Retinal pigment epithelial cell (primary cell): ENCODE measurements around the gene MYOF.

Experiments used
- DNase-seq: peaks from one replicate; pipeline ENCODE4 v3.0.0-alpha.2; 2010; ENCODE audit warnings: low read depth
- H3K4me3 ChIP-seq: 2 replicates; pipeline ENCODE4 v1.5.1; 2011; ENCODE audit warnings: mild to moderate bottlenecking, low read length, control low read depth, moderate library complexity
- TF ChIP-seq, protein P1 (sequence below): conservative IDR thresholded peaks from 2 replicates; pipeline ENCODE4 v1.5.1; 2011; ENCODE audit warnings: low read depth, low read length, control low read depth, inconsistent platforms

The MYOF gene

GRCh38 chr10:93352638-93353383, 129.3 kb downstream of the MYOF start:
- TF ChIP-seq, protein P1, sequence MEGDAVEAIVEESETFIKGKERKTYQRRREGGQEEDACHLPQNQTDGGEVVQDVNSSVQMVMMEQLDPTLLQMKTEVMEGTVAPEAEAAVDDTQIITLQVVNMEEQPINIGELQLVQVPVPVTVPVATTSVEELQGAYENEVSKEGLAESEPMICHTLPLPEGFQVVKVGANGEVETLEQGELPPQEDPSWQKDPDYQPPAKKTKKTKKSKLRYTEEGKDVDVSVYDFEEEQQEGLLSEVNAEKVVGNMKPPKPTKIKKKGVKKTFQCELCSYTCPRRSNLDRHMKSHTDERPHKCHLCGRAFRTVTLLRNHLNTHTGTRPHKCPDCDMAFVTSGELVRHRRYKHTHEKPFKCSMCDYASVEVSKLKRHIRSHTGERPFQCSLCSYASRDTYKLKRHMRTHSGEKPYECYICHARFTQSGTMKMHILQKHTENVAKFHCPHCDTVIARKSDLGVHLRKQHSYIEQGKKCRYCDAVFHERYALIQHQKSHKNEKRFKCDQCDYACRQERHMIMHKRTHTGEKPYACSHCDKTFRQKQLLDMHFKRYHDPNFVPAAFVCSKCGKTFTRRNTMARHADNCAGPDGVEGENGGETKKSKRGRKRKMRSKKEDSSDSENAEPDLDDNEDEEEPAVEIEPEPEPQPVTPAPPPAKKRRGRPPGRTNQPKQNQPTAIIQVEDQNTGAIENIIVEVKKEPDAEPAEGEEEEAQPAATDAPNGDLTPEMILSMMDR = peak; percentile 53
- H3K4me3 ChIP-seq = no peak overlapping the region
- no peak for DNase-seq

DNA sequence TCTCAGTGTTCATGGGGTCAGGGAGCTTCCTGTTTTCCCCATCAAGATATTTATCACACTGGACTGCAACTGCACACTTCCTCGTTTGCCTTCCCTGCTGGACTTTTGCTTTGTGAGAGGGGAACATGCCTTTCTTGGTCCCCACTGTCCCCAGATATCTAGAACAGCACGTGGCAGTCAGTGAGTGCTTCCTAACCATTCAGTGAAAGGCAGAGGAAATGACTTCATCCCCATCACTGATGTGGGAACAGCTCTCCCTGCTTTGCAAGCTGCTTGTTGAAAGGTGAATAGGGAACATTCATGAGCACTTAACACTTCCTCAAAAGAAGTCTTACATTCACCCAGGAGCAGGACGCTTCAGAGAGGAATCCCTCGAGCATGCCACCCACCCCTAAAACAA, 135.4 kb downstream of the MYOF start:
- H3K4me3 ChIP-seq = no peak overlapping the region
- TF ChIP-seq, protein P1 = no peak
- DNase-seq = no peak

GRCh38 chr10:93346108-93346507, 136.0 kb downstream of the MYOF start:
- no peak overlapping the region for H3K4me3 ChIP-seq
- no peak for DNase-seq
- TF ChIP-seq, protein P1 = no peak

DNA sequence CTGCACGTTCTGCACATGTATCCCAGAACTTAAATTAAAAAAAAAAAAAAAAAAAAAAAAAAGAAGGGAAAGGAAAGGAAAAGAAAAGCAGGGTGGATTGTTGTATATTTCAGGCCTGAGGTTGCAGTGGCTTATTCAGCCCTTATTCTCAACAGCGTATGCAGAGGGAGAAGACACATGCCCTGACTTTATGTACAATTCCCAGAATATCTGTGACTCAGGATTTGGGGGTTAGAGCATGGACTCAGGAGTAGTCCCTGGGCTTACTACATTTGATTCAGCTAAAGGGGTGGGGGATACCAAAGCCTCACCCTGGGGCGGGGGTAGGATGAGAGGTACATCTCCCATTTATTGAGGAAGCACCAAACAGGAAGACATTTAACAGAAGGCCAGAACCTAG, 137.4 kb downstream of the MYOF start:
- H3K4me3 ChIP-seq = no peak overlapping the region
- no peak for DNase-seq
- TF ChIP-seq, protein P1 = no peak

GRCh38 chr10:93342921-93343320, 139.2 kb downstream of the MYOF start:
- TF ChIP-seq, protein P1 = no peak
- H3K4me3 ChIP-seq = no peak overlapping the region
- no peak for DNase-seq

DNA sequence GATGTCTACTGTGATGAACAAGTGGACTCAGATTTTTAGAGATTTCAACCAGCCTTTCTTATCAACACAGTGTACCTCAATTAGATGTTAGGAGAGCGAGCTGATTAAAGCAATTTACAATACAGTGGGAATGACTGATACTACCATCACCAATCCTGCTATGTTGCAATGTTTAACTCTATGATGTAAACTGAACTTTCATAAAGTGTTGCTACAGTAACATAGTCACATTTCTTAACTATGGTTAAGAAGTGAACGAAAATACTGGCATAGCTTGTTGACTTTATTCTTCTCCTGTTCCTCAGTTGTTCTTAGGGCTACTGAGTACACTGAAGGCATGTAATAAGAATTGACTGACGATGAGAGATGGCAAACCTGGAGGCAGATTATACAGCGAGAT, 139.8 kb downstream of the MYOF start:
- TF ChIP-seq, protein P1 = no peak
- no peak for DNase-seq
- no peak overlapping the region for H3K4me3 ChIP-seq

GRCh38 chr10:93337309-93337721, 144.8 kb downstream of the MYOF start:
- TF ChIP-seq, protein P1 = no peak
- no peak overlapping the region for H3K4me3 ChIP-seq
- no peak for DNase-seq
